OCI-LY1 (cell line): Measurements from ENCODE around the gene GFPT2.

Source experiments
- CTCF ChIP-seq: fragments of 200-600 bp; sonication (generic), shearing (Covaris generic); IDR thresholded peaks from 2 replicates; pipeline ENCODE4 v1.5.1; 2017; ENCODE audit warnings: mild to moderate bottlenecking, antibody characterized with exemption, low read length, moderate library complexity, mixed read lengths
- EZH2 ChIP-seq: fragments of 200-600 bp; sonication (generic), shearing (Covaris generic); IDR thresholded peaks from 2 replicates; pipeline ENCODE4 v1.8.0; 2017; ENCODE audit warnings: borderline replicate concordance, mixed run types, mild to moderate bottlenecking, antibody characterized with exemption, low read length, moderate library complexity, mixed read lengths

DNA sequence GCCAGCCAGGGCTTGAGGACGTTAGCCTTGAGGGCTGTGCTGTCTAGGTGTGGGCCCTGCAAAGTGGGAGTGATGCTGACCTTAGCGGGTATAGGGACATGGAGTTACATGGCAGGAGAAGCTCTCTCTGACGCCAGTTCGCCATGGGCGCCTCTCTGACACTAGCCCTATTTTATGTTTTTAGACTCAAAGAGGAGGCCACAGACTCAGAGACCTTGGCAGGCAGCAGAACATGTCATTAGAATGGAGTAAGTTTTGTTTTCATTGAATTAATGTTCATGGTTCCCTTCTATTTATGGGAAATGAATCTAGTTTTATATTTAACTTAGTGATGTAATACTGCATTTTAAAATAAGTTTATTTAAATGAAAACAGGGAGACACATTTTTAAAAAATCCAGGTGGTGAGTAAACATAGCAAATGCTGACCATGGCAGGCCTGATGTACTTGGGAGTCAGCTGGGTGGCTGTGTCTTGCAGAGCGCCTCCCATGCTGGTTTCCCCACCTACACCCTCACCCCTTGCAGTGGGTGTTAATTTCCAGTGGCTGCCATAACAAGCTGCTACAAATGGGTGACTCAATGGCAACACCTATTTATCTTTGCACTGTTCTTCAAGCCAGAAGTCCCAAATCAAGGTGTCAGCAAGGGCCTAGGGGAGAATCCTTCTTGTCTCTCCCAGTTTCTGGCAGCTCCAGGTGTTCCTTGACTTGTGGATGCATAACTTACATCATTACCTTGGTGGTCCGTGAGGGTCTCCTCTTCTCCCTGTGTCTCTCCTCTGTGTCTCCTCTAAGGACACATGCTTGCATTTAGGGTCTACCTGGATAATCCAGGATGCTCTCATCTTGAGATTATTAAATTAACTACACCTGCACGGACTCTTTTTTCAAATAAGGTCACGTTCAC lies 25.6 kb upstream of the GFPT2 start:
- no peak for TF ChIP-seq CTCF
- no peak for TF ChIP-seq EZH2
